Activated naive CD4-positive, alpha-beta T cell (primary cell): ENCODE measurements around the gene AMIGO2.

Experiments
- DNase-seq, 4 experiments: peaks; one replicate each; lab custom pipeline; 2025; lab: John Stamatoyannopoulos, UW

Gene AMIGO2

GRCh38 chr12:47033789-47034555 lies 45.8 kb downstream of the AMIGO2 start:
- DNase-seq = no peak

DNA sequence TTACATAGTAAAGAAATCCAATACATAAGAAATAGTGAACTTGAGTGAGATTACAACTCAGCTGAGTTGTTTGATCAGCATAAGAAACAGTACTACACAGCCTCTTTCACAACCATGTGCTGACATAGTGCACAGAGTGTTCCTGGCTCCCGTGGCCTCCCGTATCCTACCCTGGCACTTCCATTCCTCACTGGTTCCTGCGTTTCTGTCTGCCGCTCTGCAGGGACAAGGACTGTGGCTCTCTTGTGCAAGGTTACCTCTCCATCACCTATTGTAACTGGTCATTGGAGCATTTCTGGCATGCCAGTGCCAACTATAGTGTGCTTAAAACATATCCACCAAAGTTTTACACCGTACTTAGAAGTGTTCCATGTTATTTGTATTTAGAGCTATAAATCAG lies 46.7 kb downstream of the AMIGO2 start:
- DNase-seq = no peak

DNA sequence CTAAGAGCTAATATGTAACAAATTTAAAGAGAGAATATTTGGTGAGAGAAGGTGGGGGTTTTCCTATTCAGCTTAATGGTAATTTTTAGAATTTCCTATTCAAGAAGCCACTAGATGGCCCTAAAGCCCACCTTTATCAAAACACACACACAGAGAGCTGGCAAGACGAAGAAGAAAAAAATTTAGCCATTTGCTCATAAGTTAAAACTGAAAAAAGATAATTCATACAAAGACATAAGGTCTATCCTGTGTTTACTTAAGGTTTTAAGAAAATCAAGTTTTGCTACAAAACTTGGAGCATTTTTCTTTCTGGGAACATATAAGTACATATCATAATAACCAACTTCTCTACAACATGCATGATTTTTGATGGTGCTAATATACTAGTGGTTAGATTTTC lies 47.1 kb downstream of the AMIGO2 start:
- DNase-seq = no peak

GRCh38 chr12:47029903-47030302 lies 49.9 kb downstream of the AMIGO2 start:
- no peak for DNase-seq

GRCh38 chr12:47028981-47029708 lies 50.6 kb downstream of the AMIGO2 start:
- DNase-seq = no peak

DNA sequence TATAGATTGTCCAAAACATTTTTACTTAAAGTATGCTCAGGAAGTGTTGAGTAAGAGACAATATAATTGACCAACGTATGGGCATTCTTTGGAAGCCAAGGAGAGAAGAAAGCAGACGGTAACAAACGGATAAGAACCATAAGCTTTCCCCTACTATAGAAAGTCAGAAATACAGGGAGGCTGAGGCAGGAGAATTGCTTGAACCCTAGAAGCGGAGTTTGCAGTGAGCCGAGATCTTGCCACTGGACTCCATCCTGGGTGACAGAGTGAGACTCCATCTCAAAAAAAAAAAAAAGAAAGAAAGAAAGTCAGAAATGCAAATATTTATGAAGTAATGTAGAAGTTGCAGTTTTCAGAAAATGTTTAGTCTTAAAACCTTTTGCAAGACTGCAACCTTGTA lies 51.6 kb downstream of the AMIGO2 start:
- no peak for DNase-seq
